Measurements from ENCODE around the gene HSPA5.
"Not testable (repeated sequence)": the region's sequence is repeated elsewhere in the genome, so short reads cannot be mapped to it uniquely, and the experiment has no call there.

The HSPA5 gene

DNA sequence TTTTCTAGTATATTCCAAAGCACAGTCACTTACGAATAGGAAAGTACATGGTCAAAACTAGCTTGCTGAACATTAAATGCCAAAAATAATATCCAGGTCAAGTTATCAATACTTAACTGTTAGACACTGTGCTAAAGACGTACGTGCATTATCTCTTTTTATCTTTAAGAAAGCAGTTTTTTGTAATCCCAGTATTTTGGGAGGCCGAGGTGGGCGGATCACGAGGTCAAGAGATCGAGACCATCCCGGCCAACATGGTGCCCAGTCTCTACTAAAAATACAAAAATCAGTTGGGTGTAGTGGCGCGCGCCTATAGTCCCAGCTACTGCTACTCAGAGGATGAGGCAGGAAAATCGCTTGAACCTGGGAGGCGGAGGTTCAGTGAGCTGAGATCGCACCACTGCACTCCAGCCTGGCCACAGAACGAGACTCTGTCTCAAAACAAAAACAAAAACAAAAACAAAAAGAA, 2.7 kb upstream of the HSPA5 start:
- DNase-seq (ENCODE audit: low read depth in 1 of 2, low spot score in 1 of 2), result no peak

- DNase-seq (ENCODE audit: low read depth in 1 of 2, low spot score in 1 of 2), result peak in 1 of 2 donors; percentile 1
Measured at GRCh38 chr9:125241863-125242739, 958 bp upstream of the HSPA5 start.

- peak in 1 of 2 donors; percentile 24 for DNase-seq (ENCODE audit: low read depth in 1 of 2, low spot score in 1 of 2)
Measured at GRCh38 chr9:125240649-125240999, 519 bp downstream of the HSPA5 start.

DNA sequence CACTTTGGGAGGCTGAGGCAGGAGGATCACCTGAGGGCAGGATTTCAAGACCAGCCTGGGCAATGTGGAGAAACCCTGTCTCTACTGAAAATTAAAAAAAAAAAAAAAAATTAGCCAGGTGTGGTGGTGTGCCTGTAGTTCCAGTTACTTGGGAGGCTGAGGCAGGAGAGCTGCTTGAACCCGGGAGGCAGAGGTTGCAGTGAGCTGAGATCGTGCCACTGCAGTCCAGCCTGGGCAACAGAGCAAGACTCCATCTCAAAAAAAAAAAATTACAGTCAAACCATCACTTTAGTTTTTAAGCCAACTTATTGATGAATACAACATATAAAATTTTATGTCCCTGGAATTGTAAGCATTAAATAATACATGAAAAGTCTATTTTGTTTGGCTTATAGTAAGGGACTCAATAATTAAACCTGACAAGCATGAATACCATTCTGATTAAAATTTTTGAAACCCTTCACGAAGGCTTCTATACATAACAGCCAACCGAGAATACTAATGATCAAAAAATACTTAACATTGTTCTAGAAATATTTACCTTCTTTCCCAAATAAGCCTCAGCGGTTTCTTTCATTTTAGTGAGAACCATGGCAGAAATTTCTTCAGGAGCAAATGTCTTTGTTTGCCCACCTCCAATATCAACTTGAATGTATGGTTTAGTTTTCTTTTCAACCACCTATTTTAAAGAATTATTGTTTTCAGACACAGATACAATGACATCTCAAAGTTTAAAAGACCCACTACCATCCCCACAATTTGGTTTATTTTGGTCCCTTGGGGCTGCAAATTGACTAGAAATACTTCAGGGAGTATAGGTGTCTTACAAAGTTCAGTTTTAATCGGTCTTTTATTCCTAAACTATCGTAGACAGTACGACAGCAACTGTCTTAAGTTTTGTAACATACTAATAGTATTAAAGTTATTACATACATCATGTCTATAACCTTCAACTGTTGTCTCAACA, 1.2 kb downstream of the HSPA5 start:
- no peak for DNase-seq (ENCODE audit: low read depth in 1 of 2, low spot score in 1 of 2)

- no peak for DNase-seq (ENCODE audit: low read depth in 1 of 2, low spot score in 1 of 2)
Measured at GRCh38 chr9:125238915-125239446, 2.2 kb downstream of the HSPA5 start.

GRCh38 chr9:125238127-125238914, 2.8 kb downstream of the HSPA5 start:
- DNase-seq (ENCODE audit: low read depth in 1 of 2, low spot score in 1 of 2), result no peak

DNA sequence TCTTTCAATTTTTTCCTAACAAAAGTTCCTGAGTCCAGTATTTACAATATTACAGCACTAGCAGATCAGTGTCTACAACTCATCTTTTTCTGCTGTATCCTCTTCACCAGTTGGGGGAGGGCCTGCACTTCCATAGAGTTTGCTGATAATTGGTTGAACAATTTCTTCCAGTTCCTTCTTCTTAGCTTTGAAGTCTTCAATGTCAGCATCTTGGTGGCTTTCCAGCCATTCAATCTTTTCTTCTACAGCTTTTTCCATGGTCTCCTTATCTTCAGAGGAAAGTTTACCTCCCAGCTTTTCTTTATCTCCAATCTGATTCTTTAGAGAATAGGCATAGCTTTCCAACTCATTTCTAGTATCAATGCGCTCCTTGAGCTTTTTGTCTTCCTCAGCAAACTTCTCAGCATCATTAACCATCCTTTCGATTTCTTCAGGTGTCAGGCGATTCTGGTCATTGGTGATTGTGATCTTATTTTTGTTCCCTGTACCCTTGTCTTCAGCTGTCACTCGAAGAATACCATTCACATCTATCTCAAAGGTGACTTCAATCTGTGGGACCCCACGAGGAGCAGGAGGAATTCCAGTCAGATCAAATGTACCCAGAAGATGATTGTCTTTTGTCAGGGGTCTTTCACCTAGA, 4.5 kb downstream of the HSPA5 start:
- DNase-seq (ENCODE audit: low read depth in 1 of 2, low spot score in 1 of 2), result not testable (repeated sequence)

- no peak for DNase-seq (ENCODE audit: low read depth in 1 of 2, low spot score in 1 of 2)
Measured at GRCh38 chr9:125235804-125236519, 5.2 kb downstream of the HSPA5 start.

DNA sequence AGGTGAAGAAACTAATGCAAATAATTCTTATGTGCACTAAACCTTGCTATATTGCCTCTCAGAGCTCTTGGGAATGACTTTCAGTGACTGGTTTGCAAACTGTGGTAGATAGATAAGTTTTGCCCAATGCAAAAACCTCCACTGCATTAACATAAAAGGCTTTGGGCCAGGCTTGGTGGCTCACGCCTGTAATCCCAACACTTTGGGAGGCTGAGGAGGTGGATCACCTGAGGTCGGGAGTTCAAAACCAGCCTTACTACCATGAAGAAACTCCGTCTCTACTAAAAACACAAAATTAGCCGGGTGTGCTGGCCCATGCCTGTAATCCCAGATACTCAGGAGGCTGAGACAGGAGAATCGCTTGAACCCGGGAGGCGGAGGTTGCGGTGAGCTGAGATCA, 7.0 kb downstream of the HSPA5 start:
- DNase-seq (ENCODE audit: low read depth in 1 of 2, low spot score in 1 of 2), result not testable (repeated sequence)

DNA sequence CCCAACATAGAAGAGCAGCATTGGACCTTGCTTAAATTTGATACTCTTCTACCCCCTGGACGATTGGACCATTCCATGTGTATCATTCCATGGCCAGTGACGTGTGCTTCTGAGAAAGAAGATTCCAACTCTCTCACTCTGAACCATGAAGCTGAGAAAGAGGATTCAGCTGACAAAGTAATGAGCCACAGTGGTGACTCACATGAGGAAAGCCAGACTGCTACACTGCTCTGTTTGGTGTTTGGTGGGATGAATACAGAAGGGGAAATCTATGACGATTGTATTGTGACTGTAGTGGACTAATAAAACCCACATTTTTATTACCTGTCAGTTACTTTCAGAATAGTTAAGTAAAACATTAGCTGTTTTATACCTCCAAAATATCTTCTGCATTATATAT, 7.5 kb downstream of the HSPA5 start:
- no peak for DNase-seq (ENCODE audit: low read depth in 1 of 2, low spot score in 1 of 2)

- DNase-seq (ENCODE audit: low read depth in 1 of 2, low spot score in 1 of 2), result no peak
Measured at GRCh38 chr9:125227761-125228160, 13.4 kb downstream of the HSPA5 start.

- not testable (repeated sequence) for DNase-seq (ENCODE audit: low read depth in 1 of 2, low spot score in 1 of 2)
Measured at GRCh38 chr9:125224858-125225257, 16.3 kb downstream of the HSPA5 start.

- DNase-seq (ENCODE audit: low read depth in 1 of 2, low spot score in 1 of 2), result no peak
Measured at GRCh38 chr9:125218621-125219020, 22.5 kb downstream of the HSPA5 start.

- DNase-seq (ENCODE audit: low read depth in 1 of 2, low spot score in 1 of 2), result no peak
Measured at GRCh38 chr9:125214186-125214585, 27.0 kb downstream of the HSPA5 start.

DNA sequence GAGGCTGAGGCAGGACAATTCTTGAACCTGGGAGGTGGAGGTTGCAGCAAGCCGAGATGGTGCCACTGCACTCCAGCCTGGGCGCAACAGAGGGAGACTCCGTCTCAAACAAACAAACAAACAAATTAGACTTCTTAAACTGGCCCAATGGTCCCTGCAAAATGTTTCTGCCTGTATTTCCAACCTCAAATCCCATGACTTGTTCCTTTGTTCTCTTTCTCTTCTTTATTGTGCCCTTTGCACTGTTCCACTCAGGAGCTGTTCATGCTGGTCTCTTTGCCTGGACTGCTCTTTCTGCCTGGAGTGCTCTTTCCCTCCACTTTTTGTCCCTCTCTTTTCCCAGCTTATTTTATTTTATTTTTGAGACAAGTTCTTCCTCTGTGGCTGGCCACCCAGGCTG, 36.7 kb downstream of the HSPA5 start:
- DNase-seq (ENCODE audit: low read depth in 1 of 2, low spot score in 1 of 2), result no peak

DNA sequence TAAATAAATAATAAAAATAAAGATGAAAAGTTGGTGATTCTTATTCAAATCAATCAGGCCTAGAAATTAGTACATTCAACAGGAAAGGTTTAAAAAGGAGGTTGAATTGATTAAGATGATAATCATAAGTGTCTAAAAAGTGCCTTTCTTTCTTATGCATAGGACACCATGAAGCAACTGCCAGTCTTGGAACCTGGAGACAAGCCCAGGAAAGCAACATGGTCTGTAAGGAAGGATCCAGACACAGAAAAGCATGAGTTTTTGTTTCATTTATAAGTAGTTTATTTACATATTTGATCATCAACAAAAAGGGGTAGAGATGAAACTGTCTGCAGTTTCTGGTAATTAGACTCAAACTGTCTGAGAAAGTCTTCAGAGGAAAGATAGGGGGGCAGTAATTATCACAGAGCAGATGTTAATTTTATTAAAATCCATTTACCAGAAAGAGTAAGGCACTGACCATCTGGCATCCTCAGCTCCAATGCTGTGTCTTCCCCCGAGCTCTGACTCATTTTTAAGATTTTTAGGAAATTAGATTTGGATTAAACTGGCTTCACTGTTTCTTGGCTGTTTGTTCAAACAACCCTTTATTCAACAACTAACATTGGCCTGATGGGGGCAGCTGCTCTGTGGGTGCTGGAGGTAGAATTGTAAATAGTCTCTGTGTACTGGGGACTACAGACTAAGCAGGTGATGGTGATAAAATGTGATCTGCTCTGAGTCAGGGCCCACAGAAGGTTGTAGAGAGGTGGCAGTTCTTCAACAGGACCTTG, 38.1 kb downstream of the HSPA5 start:
- no peak for DNase-seq (ENCODE audit: low read depth in 1 of 2, low spot score in 1 of 2)

DNA sequence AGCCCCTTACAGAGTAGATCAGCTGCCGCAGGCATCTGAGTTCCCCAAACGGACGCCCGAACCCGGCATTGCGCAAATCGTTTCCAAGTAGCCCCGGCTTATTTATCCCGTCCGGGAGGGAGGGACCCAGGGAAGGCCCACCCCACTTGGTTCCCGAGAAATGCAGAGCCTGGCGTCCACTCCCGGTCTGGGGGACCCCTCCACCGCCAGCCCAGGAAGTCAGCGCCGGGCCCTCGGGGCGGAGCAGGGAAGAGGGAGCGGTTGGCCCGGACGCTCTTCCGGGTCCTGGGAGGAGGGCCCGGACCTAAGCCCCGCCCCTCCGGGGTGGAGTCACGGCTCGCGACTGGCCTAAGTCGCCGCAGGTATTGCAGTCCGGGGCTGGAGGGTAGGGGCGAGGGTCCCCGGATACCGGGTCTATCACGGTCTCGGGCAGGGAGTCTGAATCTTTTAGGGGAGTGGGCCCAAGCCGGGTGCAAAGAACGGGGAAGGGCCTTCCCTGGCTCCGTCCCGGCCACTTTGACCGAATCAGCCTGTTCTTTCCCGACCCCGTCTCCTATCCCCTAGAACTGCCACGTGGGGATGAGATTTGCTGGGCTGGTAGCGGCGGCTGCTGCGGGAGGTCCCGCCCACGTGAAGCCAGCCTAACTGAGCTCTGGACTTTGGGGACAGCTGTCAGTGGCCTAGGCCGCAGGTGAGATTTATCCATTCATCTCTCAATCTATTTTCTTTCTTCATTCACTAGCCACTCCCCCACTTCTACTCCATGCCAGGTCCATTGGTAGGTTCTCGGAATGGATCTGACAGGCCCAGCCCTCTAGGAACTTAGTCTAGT, 40.7 kb downstream of the HSPA5 start, which contains the start of gene RABEPK:
Gene RABEPK, plus strand, starts transcription at position 327 of the 832 bp plus-strand sequence. CDS start 2,472 bp downstream, outside the sequence.
- peak; percentile 77 to 93 for DNase-seq (ENCODE audit: low read depth in 1 of 2, low spot score in 1 of 2)

DNA sequence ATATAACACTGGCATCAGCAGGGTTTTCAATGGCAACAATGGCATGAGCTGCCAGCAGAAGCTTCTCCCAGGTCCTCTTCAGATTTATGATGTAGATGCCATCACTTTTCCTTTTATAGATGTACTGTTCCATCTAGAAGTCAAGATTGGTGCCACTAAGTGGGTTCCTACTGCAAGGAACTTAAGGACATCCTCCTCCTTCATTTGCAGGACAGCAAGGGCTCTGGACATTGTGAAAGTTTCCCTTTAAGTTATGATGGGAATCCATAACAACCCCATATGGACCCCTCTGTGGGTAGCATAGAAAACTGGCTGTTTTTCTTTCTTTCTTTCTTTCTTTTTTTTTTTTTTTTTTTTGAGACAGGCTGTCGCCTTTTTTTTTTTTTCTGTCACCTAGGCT, 45.6 kb downstream of the HSPA5 start:
- DNase-seq (ENCODE audit: low read depth in 1 of 2, low spot score in 1 of 2), result not testable (repeated sequence)
